Activated CD4-positive, alpha-beta T cell treated with anti-CD3 and anti-CD28 coated beads for 36 hours (primary cell): Measurements from ENCODE around the gene KRTAP1-4. TPM values are rescaled to one million over a fixed set of nuclear protein-coding genes. Genes with fewer than 3 reads are reported as not detected.
"Not testable (repeated sequence)": the region's sequence is repeated elsewhere in the genome, so short reads cannot be mapped to it uniquely, and the experiment has no call there.

Experiments used
- ATAC-seq: fragments of 200-7000 bp; cut with Tn5 transposase; one replicate; pipeline ENCODE4 v1.10.0; 2021; ENCODE audit warnings: mild to moderate bottlenecking, moderate library complexity
- CTCF ChIA-PET: fragments of 350-600 bp; sonication (Branson Sonifier 250); formaldehyde crosslinking; loops from one replicate; lab custom pipeline; 2021; ENCODE audit warnings: antibody characterized with exemption; lab: Charles Lee
- POLR2A ChIA-PET: fragments of 350-600 bp; sonication (Branson Sonifier 250); formaldehyde crosslinking; loops from one replicate; lab custom pipeline; 2021; ENCODE audit warnings: antibody characterized with exemption, inconsistent platforms; lab: Charles Lee
- DNase-seq: peaks from one replicate; pipeline ENCODE4 v3.0.0-alpha.2; 2020
- H3K27ac Mint-ChIP-seq: one replicate; pipeline ENCODE4 v1.8.0; 2021; ENCODE audit warnings: mixed read lengths
- H3K27me3 Mint-ChIP-seq: one replicate; pipeline ENCODE4 v1.8.0; 2021; ENCODE audit warnings: mixed read lengths
- H3K36me3 Mint-ChIP-seq: one replicate; pipeline ENCODE4 v1.8.0; 2021; ENCODE audit warnings: low read depth, mixed read lengths
- H3K4me1 Mint-ChIP-seq: one replicate; pipeline ENCODE4 v1.8.0; 2021; ENCODE audit warnings: mixed read lengths
- H3K4me3 Mint-ChIP-seq: one replicate; pipeline ENCODE4 v1.8.0; 2021; ENCODE audit warnings: mild to moderate bottlenecking, moderate library complexity, mixed read lengths
- H3K9me3 Mint-ChIP-seq: one replicate; pipeline ENCODE4 v1.8.0; 2021; ENCODE audit warnings: low read depth, mixed read lengths
- intact Hi-C, 2 experiments: fragments of 100-400 bp; cut with DNase I in 1 of 2; cut with micrococcal nuclease in 1 of 2; formaldehyde crosslinking; loops; one replicate each; pipeline versions ENCODE4 v1.14.2 to v1.15.1; 2022 to 2024; cut with DNase I, micrococcal nuclease
- total RNA-seq, 2 experiments: library from RNA; stranded (reverse); gene quantifications; one replicate each; pipeline ENCODE4 v1.2.3, GENCODE V29; 2021

Gene KRTAP1-4
- total RNA-seq, 2 experiments from 2014 or later = not detected

- peaks cover 4% of the 10 kb centered on the region for H3K9me3 Mint-ChIP-seq
- ATAC-seq = no peak
- intact Hi-C loops = no loop called here
These were observed 30.1 kb upstream of the KRTAP1-4 start, which contains the start of gene KRTAP2-3 for GRCh38 chr17:41060052-41060604. KRTAP2-3 (minus strand) TSS chr17:41060114; CDS start chr17:41060050, 64 bp downstream.

GRCh38 chr17:41059276-41060051 is 29.5 kb upstream of the KRTAP1-4 start:
- intact Hi-C loops, H3K4me3 Mint-ChIP-seq, H3K9me3 Mint-ChIP-seq, H3K27ac Mint-ChIP-seq, H3K4me1 Mint-ChIP-seq, POLR2A ChIA-PET, H3K36me3 Mint-ChIP-seq, DNase-seq, ATAC-seq: not testable (repeated sequence)
- CTCF ChIA-PET = interaction anchor here (0.6 kb wide), 1 partner anchor 373 kb away, joined by 3 read pairs; no protein-coding TSS in a partner anchor
- H3K27me3 Mint-ChIP-seq = peaks cover 26% of the 10 kb centered on the region

More at GRCh38 chr17:41060052-41060604, 30.1 kb upstream of the KRTAP1-4 start, which contains the start of gene KRTAP2-3:
- H3K27me3 Mint-ChIP-seq = peaks cover 26% of the 10 kb centered on the region
- CTCF ChIA-PET = no interaction called here
- POLR2A ChIA-PET = no interaction called here
- no peak for DNase-seq
- H3K27ac Mint-ChIP-seq = no peak within 1 kb of the TSS
- no peak within 1 kb of the TSS for H3K4me3 Mint-ChIP-seq
- no peaks in the 10 kb centered on the region for H3K36me3 Mint-ChIP-seq
- no peaks in the 10 kb centered on the region for H3K4me1 Mint-ChIP-seq

GRCh38 chr17:41058741-41059140 is 28.7 kb upstream of the KRTAP1-4 start:
- no peak for DNase-seq
- ChIA-PET POLR2A (no interaction called here), CTCF (interaction anchor here (0.6 kb wide), 2 partner anchors 296 to 374 kb away, joined by 3 read pairs; no protein-coding TSS in a partner anchor)
- H3K27ac Mint-ChIP-seq = no peak overlapping the region
- H3K9me3 Mint-ChIP-seq = peaks cover 4% of the 10 kb centered on the region
- H3K4me3 Mint-ChIP-seq = no peak overlapping the region
- intact Hi-C loops = no loop called here
- peaks cover 26% of the 10 kb centered on the region for H3K27me3 Mint-ChIP-seq
- ATAC-seq = no peak
- H3K4me1 Mint-ChIP-seq = no peaks in the 10 kb centered on the region
- no peaks in the 10 kb centered on the region for H3K36me3 Mint-ChIP-seq

- Mint-ChIP-seq H3K36me3 (no peaks in the 10 kb centered on the region), H3K4me3 (no peak overlapping the region), H3K27ac (no peak overlapping the region), H3K4me1 (no peaks in the 10 kb centered on the region), H3K27me3 (peaks cover 26% of the 10 kb centered on the region), H3K9me3 (peaks cover 4% of the 10 kb centered on the region)
- no peak for ATAC-seq
- ChIA-PET CTCF (interaction anchor here (0.6 kb wide), 1 partner anchor 51 kb away, joined by 3 read pairs; no protein-coding TSS in a partner anchor), POLR2A (no interaction called here)
- no peak for DNase-seq
- intact Hi-C loops = no loop called here
These were observed 27.6 kb upstream of the KRTAP1-4 start for GRCh38 chr17:41057547-41057946.

GRCh38 chr17:41055130-41055529 is 25.1 kb upstream of the KRTAP1-4 start, which contains the start of gene KRTAP2-2:
KRTAP2-2 (minus strand) TSS chr17:41055230; CDS start chr17:41055211, 19 bp downstream.
- H3K9me3 Mint-ChIP-seq, ATAC-seq, H3K4me1 Mint-ChIP-seq, POLR2A ChIA-PET, DNase-seq, H3K36me3 Mint-ChIP-seq, H3K27ac Mint-ChIP-seq, H3K4me3 Mint-ChIP-seq, intact Hi-C loops: not testable (repeated sequence)
- H3K27me3 Mint-ChIP-seq = peaks cover 20% of the 10 kb centered on the region
- CTCF ChIA-PET = interaction anchor here (0.6 kb wide), 1 partner anchor 614 kb away, joined by 3 read pairs; no protein-coding TSS in a partner anchor

GRCh38 chr17:41054556-41054955 is 24.6 kb upstream of the KRTAP1-4 start:
- ATAC-seq, H3K4me1 Mint-ChIP-seq, H3K4me3 Mint-ChIP-seq, intact Hi-C loops, H3K36me3 Mint-ChIP-seq, DNase-seq, H3K27ac Mint-ChIP-seq, CTCF ChIA-PET, H3K9me3 Mint-ChIP-seq, POLR2A ChIA-PET: not testable (repeated sequence)
- H3K27me3 Mint-ChIP-seq = peaks cover 19% of the 10 kb centered on the region

- Mint-ChIP-seq H3K4me1 (no peaks in the 10 kb centered on the region), H3K4me3 (no peak overlapping the region), H3K36me3 (no peaks in the 10 kb centered on the region), H3K9me3 (peaks cover 4% of the 10 kb centered on the region), H3K27me3 (peaks cover 15% of the 10 kb centered on the region), H3K27ac (no peak overlapping the region)
- ATAC-seq (no peak), DNase-seq (no peak)
- intact Hi-C loops = no loop called here
- ChIA-PET POLR2A (no interaction called here), CTCF (no interaction called here)
These were observed 24.0 kb upstream of the KRTAP1-4 start for GRCh38 chr17:41054025-41054424.

GRCh38 chr17:41052566-41052965 is 22.6 kb upstream of the KRTAP1-4 start:
- ChIA-PET POLR2A (no interaction called here), CTCF (no interaction called here)
- H3K4me3 Mint-ChIP-seq = no peak overlapping the region
- peaks cover 16% of the 10 kb centered on the region for H3K27me3 Mint-ChIP-seq
- H3K4me1 Mint-ChIP-seq = no peaks in the 10 kb centered on the region
- no peaks in the 10 kb centered on the region for H3K36me3 Mint-ChIP-seq
- ATAC-seq = no peak
- DNase-seq = no peak
- intact Hi-C loops = no loop called here
- peaks cover 3% of the 10 kb centered on the region for H3K9me3 Mint-ChIP-seq
- H3K27ac Mint-ChIP-seq = no peak overlapping the region

GRCh38 chr17:41049110-41049509 is 19.1 kb upstream of the KRTAP1-4 start:
- ChIA-PET POLR2A (no interaction called here), CTCF (no interaction called here)
- no peaks in the 10 kb centered on the region for H3K9me3 Mint-ChIP-seq
- H3K27me3 Mint-ChIP-seq = peaks cover 21% of the 10 kb centered on the region
- DNase-seq (no peak), ATAC-seq (no peak)
- intact Hi-C loops = no loop called here
- no peaks in the 10 kb centered on the region for H3K36me3 Mint-ChIP-seq
- H3K27ac Mint-ChIP-seq = no peak overlapping the region
- no peak overlapping the region for H3K4me3 Mint-ChIP-seq
- no peaks in the 10 kb centered on the region for H3K4me1 Mint-ChIP-seq

GRCh38 chr17:41048441-41048840 is 18.4 kb upstream of the KRTAP1-4 start:
- Mint-ChIP-seq H3K36me3 (no peaks in the 10 kb centered on the region), H3K4me3 (no peak overlapping the region), H3K27me3 (peaks cover 21% of the 10 kb centered on the region), H3K9me3 (peaks cover 4% of the 10 kb centered on the region), H3K4me1 (no peaks in the 10 kb centered on the region), H3K27ac (no peak overlapping the region)
- intact Hi-C loops = no loop called here
- ChIA-PET CTCF (no interaction called here), POLR2A (no interaction called here)
- ATAC-seq (no peak), DNase-seq (no peak)

- peaks cover 21% of the 10 kb centered on the region for H3K27me3 Mint-ChIP-seq
- H3K4me1 Mint-ChIP-seq, ATAC-seq, H3K4me3 Mint-ChIP-seq, H3K27ac Mint-ChIP-seq, DNase-seq, CTCF ChIA-PET, intact Hi-C loops, H3K9me3 Mint-ChIP-seq, H3K36me3 Mint-ChIP-seq, POLR2A ChIA-PET: not testable (repeated sequence)
These were observed 16.9 kb upstream of the KRTAP1-4 start, which contains the start of gene KRTAP2-1 for GRCh38 chr17:41046735-41047465. KRTAP2-1 (minus strand) TSS chr17:41047316; CDS start chr17:41047267, 49 bp downstream.
